SK-N-SH (cell line): ENCODE data around the gene DACT2.

Source experiments
- EP300 ChIP-seq, 2 experiments: IDR thresholded peaks; 2 replicates each; pipeline versions ENCODE4 v1.4.0 to v1.6.1; 2012; ENCODE audit warnings: borderline replicate concordance in 1 of 2, low read depth in 1 of 2, low read length in 1 of 2
- JUND ChIP-seq: IDR thresholded peaks from 2 replicates; pipeline ENCODE4 v1.4.0; 2012
- RCOR1 ChIP-seq: fragments of 150-350 bp; IDR thresholded peaks from 2 replicates; pipeline ENCODE4 v1.6.1; 2017; ENCODE audit warnings: antibody characterized with exemption, low read length
- TAF1 ChIP-seq: IDR thresholded peaks from 2 replicates; pipeline ENCODE4 v1.6.1; 2012; ENCODE audit warnings: low read depth, mild to moderate bottlenecking, low read length, moderate library complexity, borderline replicate concordance
- TF ChIP-seq, protein P1 (sequence below): fragments of 200-600 bp; sonication (generic); IDR thresholded peaks from 2 replicates; pipeline ENCODE4 v1.6.1; 2017; ENCODE audit warnings: antibody characterized with exemption, mild to moderate bottlenecking, moderate library complexity

DNA sequence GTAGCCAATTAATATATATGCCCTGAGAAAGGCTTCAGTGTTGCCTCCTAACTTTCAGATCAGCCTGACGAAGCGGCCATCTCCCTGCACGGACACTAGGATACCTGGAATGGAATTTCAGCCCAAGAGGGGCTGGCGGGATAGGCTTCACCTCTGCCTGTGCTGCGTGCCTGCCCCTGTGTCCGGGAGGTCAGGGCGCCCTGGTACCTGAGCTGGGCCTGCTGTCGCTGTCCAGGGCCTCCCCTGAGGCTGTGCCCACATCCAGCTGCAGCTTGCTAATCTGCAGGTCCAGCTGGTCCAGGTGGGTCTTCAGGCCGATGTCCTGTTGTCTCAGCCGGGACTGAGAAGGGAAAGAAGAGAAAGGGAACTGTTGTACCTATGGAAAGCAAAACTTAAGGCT is 8.6 kb downstream of the DACT2 start:
- TF ChIP-seq TAF1 (no peak), RCOR1 (no peak), EP300 (IDR thresholded peaks at IDR 0.05; ENCODE audit: borderline replicate concordance in 1 of 2, low read depth in 1 of 2, low read length in 1 of 2) (no peak), JUND (no peak)
- TF ChIP-seq, protein P1, sequence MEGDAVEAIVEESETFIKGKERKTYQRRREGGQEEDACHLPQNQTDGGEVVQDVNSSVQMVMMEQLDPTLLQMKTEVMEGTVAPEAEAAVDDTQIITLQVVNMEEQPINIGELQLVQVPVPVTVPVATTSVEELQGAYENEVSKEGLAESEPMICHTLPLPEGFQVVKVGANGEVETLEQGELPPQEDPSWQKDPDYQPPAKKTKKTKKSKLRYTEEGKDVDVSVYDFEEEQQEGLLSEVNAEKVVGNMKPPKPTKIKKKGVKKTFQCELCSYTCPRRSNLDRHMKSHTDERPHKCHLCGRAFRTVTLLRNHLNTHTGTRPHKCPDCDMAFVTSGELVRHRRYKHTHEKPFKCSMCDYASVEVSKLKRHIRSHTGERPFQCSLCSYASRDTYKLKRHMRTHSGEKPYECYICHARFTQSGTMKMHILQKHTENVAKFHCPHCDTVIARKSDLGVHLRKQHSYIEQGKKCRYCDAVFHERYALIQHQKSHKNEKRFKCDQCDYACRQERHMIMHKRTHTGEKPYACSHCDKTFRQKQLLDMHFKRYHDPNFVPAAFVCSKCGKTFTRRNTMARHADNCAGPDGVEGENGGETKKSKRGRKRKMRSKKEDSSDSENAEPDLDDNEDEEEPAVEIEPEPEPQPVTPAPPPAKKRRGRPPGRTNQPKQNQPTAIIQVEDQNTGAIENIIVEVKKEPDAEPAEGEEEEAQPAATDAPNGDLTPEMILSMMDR = no peak
